Gastrocnemius medialis (tissue), 4 donors: ENCODE data around the gene IL1RAP. TPM values are rescaled to one million over a fixed set of nuclear protein-coding genes. Genes with fewer than 3 reads are reported as not detected.

Source experiments
- ATAC-seq, 2 donors: fragments of 150-250 bp; one replicate each; pipeline ENCODE4 v1.9.1; 2016
- DNase-seq, 2 donors: peaks; one replicate each; pipeline ENCODE4 v3.0.0-alpha.2; 2019
- H3K27ac ChIP-seq, 4 donors: fragments of 200-600 bp; sonication (generic); 1 replicate in 1 of 4; 2 replicates in 3 of 4; pipeline ENCODE4 v1.5.1; 2016 to 2018; ENCODE audit warnings: mild to moderate bottlenecking in 2 of 4, moderate library complexity in 1 of 4
- H3K27me3 ChIP-seq, 3 donors: fragments of 200-600 bp; sonication (generic) in 2 of 3; 1 replicate in 1 of 3; 2 replicates in 2 of 3; pipeline versions ENCODE4 v1.5.1 to v1.6.0; 2016 to 2019; ENCODE audit warnings: mild to moderate bottlenecking in 1 of 3, moderate library complexity in 1 of 3
- H3K36me3 ChIP-seq, 2 donors: fragments of 200-600 bp; sonication (generic) in 1 of 2; one replicate each; pipeline ENCODE4 v1.5.1; 2017 to 2018
- H3K4me1 ChIP-seq, 2 donors: fragments of 200-600 bp; sonication (generic) in 1 of 2; one replicate each; pipeline ENCODE4 v1.5.1; 2016 to 2017; ENCODE audit warnings: mild to moderate bottlenecking in 2 of 2
- H3K4me3 ChIP-seq, 4 donors: fragments of 200-600 bp; sonication (generic) in 3 of 4; 1 replicate in 1 of 4; 2 replicates in 3 of 4; pipeline ENCODE4 v1.5.1; 2016 to 2019; ENCODE audit warnings: mild to moderate bottlenecking in 2 of 4
- H3K9me3 ChIP-seq, 3 donors: fragments of 200-600 bp; sonication (generic) in 2 of 3; 1 replicate in 1 of 3; 2 replicates in 2 of 3; pipeline ENCODE4 v1.5.1; 2016 to 2019
- CTCF ChIP-seq, 5 experiments: fragments of 450-650 bp in 3 of 5; fragments of 200-600 bp in 2 of 5; sonication (generic) in 2 of 5; IDR thresholded peaks in 4 of 5; conservative IDR thresholded peaks in 1 of 5; 1 replicate in 4 of 5; 2 replicates in 1 of 5; pipeline ENCODE4 v1.5.1; 2016 to 2019; ENCODE audit warnings: antibody characterized with exemption in 5 of 5, mild to moderate bottlenecking in 3 of 5, moderate library complexity in 3 of 5
- POLR2A ChIP-seq, 2 donors: fragments of 450-650 bp; IDR thresholded peaks; one replicate each; pipeline ENCODE4 v1.6.1; 2017; ENCODE audit warnings: antibody characterized with exemption in 2 of 2, mild to moderate bottlenecking in 2 of 2, moderate library complexity in 2 of 2
- in situ Hi-C, 4 donors: fragments of 200-750 bp; cut with MboI; loops; one replicate each; pipeline versions ENCODE4 v1.15.0 to v1.8.0; 2017; ENCODE audit warnings: low sequenced_read_pairs in 4 of 4
- intact Hi-C: fragments of 100-400 bp; cut with DNase I; formaldehyde crosslinking; loops from one replicate; pipeline ENCODE4 v1.15.1; 2023; ENCODE audit warnings: low total_unique reads
- total RNA-seq, 4 donors: library from RNA; depleted of rRNA; stranded (reverse); fragments of >200 nt; gene quantifications; one replicate each; pipeline versions ENCODE4 v1.1.0 to v1.2.3, GENCODE V29; 2016

IL1RAP gene
- total RNA-seq, 4 donors from 2014 or later, result 1.1 to 3.3 (median 2.6) TPM

GRCh38 chr3:190556351-190556750 is 42.5 kb downstream of the IL1RAP start:
- DNase-seq, result no peak
- Histone ChIP-seq H3K4me3 (no peak overlapping the region), H3K27me3 (no peaks in the 10 kb centered on the region), H3K9me3 (peaks cover 0 to 4% (median 0%) of the 10 kb centered on the region in 3 donors), H3K4me1 (no peaks in the 10 kb centered on the region), H3K36me3 (no peaks in the 10 kb centered on the region), H3K27ac (no peak overlapping the region)
- in situ Hi-C loops, result no loop called here
- no peak for TF ChIP-seq CTCF (IDR thresholded peaks at IDR 0.05 in 4 of 5, conservative IDR thresholded peaks at IDR 0.05 in 1 of 5)
- TF ChIP-seq POLR2A (IDR thresholded peaks at IDR 0.05), result no peak
- intact Hi-C loops, result no loop called here
- no peak for ATAC-seq

- Histone ChIP-seq H3K27me3 (no peaks in the 10 kb centered on the region), H3K27ac (no peak overlapping the region), H3K4me1 (no peaks in the 10 kb centered on the region), H3K4me3 (no peak overlapping the region), H3K9me3 (no peaks in the 10 kb centered on the region), H3K36me3 (no peaks in the 10 kb centered on the region)
- TF ChIP-seq POLR2A (IDR thresholded peaks at IDR 0.05), result no peak
- TF ChIP-seq CTCF (IDR thresholded peaks at IDR 0.05 in 4 of 5, conservative IDR thresholded peaks at IDR 0.05 in 1 of 5), result no peak
- in situ Hi-C loops (no loop called here), intact Hi-C loops (no loop called here)
- no peak for ATAC-seq
- no peak for DNase-seq
Measured at GRCh38 chr3:190557296-190557695, 43.4 kb downstream of the IL1RAP start.

GRCh38 chr3:190558316-190558715 is 44.4 kb downstream of the IL1RAP start:
- Histone ChIP-seq H3K9me3 (no peaks in the 10 kb centered on the region), H3K4me3 (no peak overlapping the region), H3K4me1 (no peaks in the 10 kb centered on the region), H3K36me3 (no peaks in the 10 kb centered on the region), H3K27me3 (no peaks in the 10 kb centered on the region), H3K27ac (no peak overlapping the region)
- ATAC-seq, result no peak
- no peak for TF ChIP-seq POLR2A (IDR thresholded peaks at IDR 0.05)
- no peak for TF ChIP-seq CTCF (IDR thresholded peaks at IDR 0.05 in 4 of 5, conservative IDR thresholded peaks at IDR 0.05 in 1 of 5)
- no peak for DNase-seq
- in situ Hi-C loops (no loop called here), intact Hi-C loops (no loop called here)

GRCh38 chr3:190558796-190559195 is 44.9 kb downstream of the IL1RAP start:
- no peak for ATAC-seq

More at GRCh38 chr3:190558796-190559195, 44.9 kb downstream of the IL1RAP start:
- Histone ChIP-seq H3K27ac (no peak overlapping the region), H3K36me3 (no peaks in the 10 kb centered on the region), H3K4me1 (peaks cover 0 to 3% of the 10 kb centered on the region in 2 donors), H3K27me3 (no peaks in the 10 kb centered on the region), H3K4me3 (no peak overlapping the region), H3K9me3 (no peaks in the 10 kb centered on the region)
- no peak for DNase-seq
- TF ChIP-seq POLR2A (IDR thresholded peaks at IDR 0.05) (no peak), CTCF (IDR thresholded peaks at IDR 0.05 in 4 of 5, conservative IDR thresholded peaks at IDR 0.05 in 1 of 5) (no peak)
- in situ Hi-C loops, result no loop called here
- intact Hi-C loops, result no loop called here
